Thymus (tissue), 11 donors: ENCODE data around the gene GAREM2. TPM values are rescaled to one million over a fixed set of nuclear protein-coding genes. Genes with fewer than 3 reads are reported as not detected.

Experiments
- DNase-seq, 9 donors: peaks; one replicate each; pipeline ENCODE4 v3.0.0-alpha.2; 2013; ENCODE audit warnings: low spot score in 9 of 9, low read depth in 6 of 9, missing footprints in 1 of 9
- H3K27ac ChIP-seq, 2 donors: one replicate each; pipeline ENCODE4 v1.5.1; 2013; ENCODE audit warnings: control low read depth in 1 of 2, low read depth in 1 of 2, low read length in 1 of 2, mild to moderate bottlenecking in 1 of 2, moderate library complexity in 1 of 2
- H3K27me3 ChIP-seq, 2 donors: one replicate each; pipeline ENCODE4 v1.5.1; 2013; ENCODE audit warnings: low read length in 1 of 2; ENCODE audit not compliant: control insufficient read depth in 2 of 2, insufficient read depth in 1 of 2
- H3K36me3 ChIP-seq, 2 donors: one replicate each; pipeline ENCODE4 v1.5.1; 2013; ENCODE audit warnings: low read length in 1 of 2, mild to moderate bottlenecking in 1 of 2, moderate library complexity in 1 of 2; ENCODE audit not compliant: control insufficient read depth in 2 of 2, insufficient read depth in 2 of 2
- H3K4me1 ChIP-seq, 2 donors: one replicate each; pipeline ENCODE4 v1.5.1; 2013; ENCODE audit warnings: low read length in 2 of 2; ENCODE audit not compliant: control insufficient read depth in 2 of 2, insufficient read depth in 2 of 2
- H3K4me3 ChIP-seq, 2 donors: one replicate each; pipeline ENCODE4 v1.5.1; 2013; ENCODE audit warnings: low read length in 2 of 2, control low read depth in 1 of 2, mild to moderate bottlenecking in 1 of 2
- H3K9me3 ChIP-seq, 2 donors: one replicate each; pipeline ENCODE4 v1.5.1; 2013; ENCODE audit warnings: low read length in 1 of 2, mild to moderate bottlenecking in 1 of 2; ENCODE audit not compliant: control insufficient read depth in 2 of 2, insufficient read depth in 1 of 2
- WGBS: extraction: QIAGEN DNeasy Blood & Tissue Kit; methylation state at CpG from one replicate; pipeline ENCODE4 v1.1.7; 2013; 5-methylcytosine and 5-hydroxymethylcytosine counted together
- polyA plus RNA-seq: library from polyadenylated mRNA; stranded (reverse); fragments of 200-250 nt; gene quantifications from one replicate; pipeline ENCODE4 v1.2.3, GENCODE V29; 2013
- total RNA-seq: library from RNA; stranded (reverse); fragments of 120-200 nt; gene quantifications from one replicate; pipeline ENCODE4 v1.2.4, GENCODE V29; 2013
- donor health status: healthy.

Gene GAREM2
- total and polyA plus RNA-seq, 2 donors, result 0.59 to 0.71 TPM

DNA sequence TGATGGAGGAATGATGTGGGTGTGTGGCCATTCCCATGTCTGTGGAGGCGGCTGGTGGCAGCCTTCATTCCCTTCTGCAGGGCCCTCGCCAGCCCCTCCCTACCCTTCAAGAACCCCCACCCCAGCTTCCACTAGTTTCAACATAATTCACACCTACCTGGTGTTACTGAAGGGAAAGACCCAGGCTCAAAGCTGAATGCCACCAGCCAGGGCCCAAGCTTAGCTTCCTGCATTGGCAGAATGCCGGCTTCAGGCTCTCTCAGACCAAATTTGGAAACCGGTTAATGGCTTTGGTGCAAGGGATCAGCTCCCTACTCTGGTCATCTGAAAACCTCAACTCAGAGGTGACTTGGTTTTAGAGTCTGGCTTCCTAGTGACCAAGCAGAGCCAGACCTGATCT lies 16.9 kb downstream of the GAREM2 start:
- peaks cover 0 to 4% of the 10 kb centered on the region in 2 donors for H3K4me1 ChIP-seq
- 98% methylated on average over 4 of the region's 4 CpGs for WGBS
- peaks cover 47% of the 10 kb centered on the region in 2 donors for H3K36me3 ChIP-seq
- no peak overlapping the region for H3K4me3 ChIP-seq
- peaks cover 0 to 12% of the 10 kb centered on the region in 2 donors for H3K27me3 ChIP-seq
- DNase-seq, result no peak
- no peak overlapping the region for H3K27ac ChIP-seq
- H3K9me3 ChIP-seq, result no peaks in the 10 kb centered on the region

DNA sequence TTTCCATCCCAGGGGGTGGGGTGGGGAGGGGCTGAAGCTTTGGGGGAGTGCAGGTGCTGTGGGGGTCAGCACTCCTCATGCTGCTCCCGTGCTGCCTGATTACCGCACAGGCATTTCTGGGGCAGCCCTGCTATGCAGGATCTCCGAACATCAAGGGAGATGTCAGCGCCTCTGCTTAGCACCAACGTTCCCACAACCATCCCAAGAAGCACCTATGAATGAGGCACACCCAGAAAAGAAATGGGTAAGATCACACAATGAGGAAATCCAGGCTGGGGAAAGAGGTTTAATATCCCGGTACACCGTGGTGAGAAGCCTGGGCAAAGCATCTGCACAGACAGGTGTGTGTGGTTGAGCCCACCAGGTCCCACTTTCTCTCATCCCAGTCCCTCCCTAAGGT lies 17.5 kb downstream of the GAREM2 start:
- 92% methylated on average over 7 of the region's 7 CpGs for WGBS
- Histone ChIP-seq H3K4me1 (peaks cover 0 to 4% of the 10 kb centered on the region in 2 donors), H3K27ac (no peak overlapping the region), H3K27me3 (peaks cover 0 to 8% of the 10 kb centered on the region in 2 donors), H3K9me3 (no peaks in the 10 kb centered on the region), H3K4me3 (no peak overlapping the region), H3K36me3 (peaks cover 53% of the 10 kb centered on the region in 2 donors)
- DNase-seq, result no peak

DNA sequence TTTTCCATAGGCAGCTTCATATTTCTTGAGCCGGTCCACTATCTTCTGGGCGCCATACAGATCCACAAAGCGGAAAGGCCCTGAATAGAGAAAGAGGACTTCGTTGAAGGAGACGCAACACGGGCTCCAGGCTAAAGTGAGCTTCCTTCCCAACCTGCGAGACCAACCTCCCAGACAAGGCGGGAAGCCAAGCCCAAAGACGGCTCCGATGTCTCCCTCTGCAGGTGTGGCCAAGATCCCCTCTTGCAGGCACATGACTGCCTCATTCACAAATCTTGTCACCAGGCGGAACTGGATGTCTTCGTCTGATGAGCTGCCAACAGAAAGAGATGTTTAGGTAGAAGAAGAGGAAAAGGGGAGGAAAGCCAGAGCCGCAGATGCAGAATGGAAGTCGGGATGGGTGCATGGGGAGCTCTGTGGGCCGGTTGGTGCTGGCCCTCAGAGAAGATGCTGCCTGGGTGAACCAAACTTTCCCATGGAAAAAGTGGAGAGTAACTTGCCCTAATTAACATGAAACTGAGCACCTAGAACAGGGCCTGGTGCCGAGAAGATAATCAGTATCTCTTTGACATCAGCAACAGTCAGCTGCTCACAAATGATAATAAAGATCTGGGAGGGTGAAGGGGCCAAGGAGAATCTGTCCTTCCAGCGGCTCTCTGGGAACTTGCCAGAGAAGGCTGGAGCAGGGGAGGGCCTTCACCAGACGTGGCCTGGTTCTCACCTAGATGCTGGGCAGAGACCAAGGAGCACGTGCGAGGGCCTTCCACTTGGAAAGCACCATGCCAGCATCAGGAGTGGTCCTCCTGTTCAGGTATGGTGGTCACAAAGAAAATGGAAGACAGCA lies 18.6 kb downstream of the GAREM2 start:
- 96% methylated on average over 20 of the region's 20 CpGs for WGBS

DNA sequence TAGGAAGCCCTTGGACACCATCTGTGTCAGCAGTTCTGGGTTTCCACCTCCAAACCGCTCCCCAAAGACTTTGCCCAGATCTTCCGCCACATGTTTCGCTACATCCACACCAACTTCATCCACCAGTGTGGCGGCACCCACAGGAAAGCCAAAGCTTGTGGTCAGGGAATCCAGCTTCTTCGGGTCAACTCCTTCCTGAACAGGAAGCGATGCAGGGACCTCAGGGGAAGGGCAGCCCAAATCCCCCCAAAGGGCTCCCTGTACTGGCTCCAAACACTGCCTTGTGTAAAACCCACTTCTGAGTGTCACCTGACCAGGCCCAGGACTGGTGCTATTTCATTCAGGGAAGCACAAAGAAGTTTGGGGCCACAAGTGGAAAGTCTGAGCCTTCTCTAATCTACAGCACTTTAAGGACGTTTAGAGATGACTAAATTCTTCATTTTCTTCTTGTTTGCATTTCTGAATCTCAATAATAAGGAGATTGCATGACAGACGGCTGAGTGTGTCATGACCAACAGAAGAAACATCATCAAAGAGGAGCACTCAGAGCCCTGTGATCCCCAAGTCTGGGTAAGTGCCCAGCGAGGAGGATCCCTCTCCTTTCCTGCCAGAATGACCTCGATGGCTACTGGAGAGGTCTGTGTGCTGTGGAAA lies 20.8 kb downstream of the GAREM2 start:
- Histone ChIP-seq H3K4me1 (peaks cover 0 to under 1% of the 10 kb centered on the region in 2 donors), H3K27me3 (no peaks in the 10 kb centered on the region), H3K36me3 (peaks cover 75 to 85% of the 10 kb centered on the region in 2 donors), H3K4me3 (no peak overlapping the region), H3K27ac (no peak overlapping the region), H3K9me3 (no peaks in the 10 kb centered on the region)
- DNase-seq, result no peak
- WGBS, result 92% methylated on average over 10 of the region's 10 CpGs

More for the DNA sequence above, 18.6 kb downstream of the GAREM2 start:
- H3K9me3 ChIP-seq, result no peaks in the 10 kb centered on the region
- peaks cover 59 to 64% of the 10 kb centered on the region in 2 donors for H3K36me3 ChIP-seq
- no peak overlapping the region for H3K27ac ChIP-seq
- H3K27me3 ChIP-seq, result no peaks in the 10 kb centered on the region
- peaks cover 0 to 4% of the 10 kb centered on the region in 2 donors for H3K4me1 ChIP-seq
- DNase-seq, result no peak
- H3K4me3 ChIP-seq, result no peak overlapping the region

DNA sequence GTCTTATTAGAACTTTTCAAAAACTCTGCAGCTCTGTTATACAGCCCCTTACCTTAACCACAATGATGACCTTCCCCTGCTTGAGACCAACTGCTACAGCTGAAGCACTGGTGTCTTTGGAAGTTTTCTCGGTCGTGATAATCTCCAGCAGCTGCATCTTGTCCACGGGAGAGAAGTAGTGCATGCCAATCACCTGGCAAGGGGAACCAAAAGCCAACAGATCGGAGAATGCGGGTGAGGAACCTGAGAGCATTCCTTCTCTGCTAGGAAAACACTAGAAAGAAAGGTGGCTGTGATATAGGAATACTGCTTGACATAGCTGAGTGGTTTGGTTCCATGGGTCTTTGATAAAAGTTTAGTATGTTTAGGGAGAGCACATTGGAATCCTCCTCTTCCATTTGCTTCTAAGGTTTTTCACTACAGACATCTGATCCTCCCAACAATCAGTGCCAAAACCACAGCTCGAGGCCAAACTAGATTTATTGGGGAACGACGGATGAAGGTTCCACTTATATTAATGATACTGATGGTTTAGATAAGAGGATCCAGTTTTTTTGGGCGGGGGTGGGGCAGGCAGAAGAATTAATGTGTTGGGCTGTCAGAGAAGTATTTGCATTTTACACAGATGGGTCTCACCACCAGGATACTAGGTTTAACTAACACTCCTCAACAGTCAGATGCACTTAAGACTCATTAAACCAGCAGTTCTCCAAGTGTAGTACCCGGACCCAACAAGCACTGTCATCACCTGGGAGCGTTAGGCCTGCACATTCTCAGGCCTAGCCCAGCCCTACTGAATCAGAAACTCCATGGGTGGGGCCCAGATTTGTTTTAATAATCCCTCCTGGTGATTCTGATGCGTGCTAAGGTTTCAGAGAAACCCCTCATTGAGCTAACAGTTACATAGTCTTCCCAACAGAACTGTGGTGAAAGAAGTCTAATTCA lies 22.4 kb downstream of the GAREM2 start:
- no peak for DNase-seq
- H3K4me1 ChIP-seq, result no peaks in the 10 kb centered on the region
- no peak overlapping the region for H3K4me3 ChIP-seq
- 96% methylated on average over 12 of the region's 12 CpGs for WGBS
- H3K36me3 ChIP-seq, result peaks cover 83 to 95% of the 10 kb centered on the region in 2 donors
- H3K27me3 ChIP-seq, result no peaks in the 10 kb centered on the region
- no peaks in the 10 kb centered on the region for H3K9me3 ChIP-seq
- no peak overlapping the region for H3K27ac ChIP-seq

DNA sequence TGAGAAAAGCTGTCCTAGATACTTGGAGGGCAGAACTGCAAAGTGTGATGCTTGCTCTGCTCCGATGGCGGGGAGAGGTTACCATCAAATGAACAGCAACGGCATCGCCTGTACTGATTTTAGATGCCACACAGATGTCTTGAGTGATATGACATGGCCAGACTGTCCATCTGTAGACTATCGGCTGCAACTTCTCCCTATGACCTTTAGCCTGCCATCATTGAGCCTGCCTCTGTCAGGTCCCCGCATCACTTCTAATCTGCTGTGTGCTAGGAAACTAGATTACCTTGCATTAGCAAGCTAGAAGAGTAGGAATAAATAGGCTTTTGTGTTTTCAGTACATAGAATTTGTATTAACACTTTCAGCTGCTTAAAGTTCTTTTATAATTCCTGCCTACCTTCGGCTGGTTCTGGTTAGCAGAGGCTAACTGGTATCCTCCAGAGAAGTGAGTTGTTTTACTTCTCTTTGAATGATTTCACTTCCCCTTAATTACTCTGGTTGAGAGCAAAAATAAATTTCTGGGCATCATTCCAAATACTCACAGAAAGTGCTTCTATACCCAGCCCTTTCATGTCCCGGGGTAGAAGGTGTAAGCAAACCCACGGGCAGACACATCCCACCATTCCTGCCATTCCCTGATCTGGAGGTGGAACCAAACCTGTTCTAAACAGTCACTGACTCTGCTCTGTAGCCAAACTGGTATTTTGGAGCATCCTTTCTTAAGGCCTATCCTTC lies 24.0 kb downstream of the GAREM2 start:
- DNase-seq, result no peak
- Histone ChIP-seq H3K27ac (no peak overlapping the region), H3K4me3 (no peak overlapping the region), H3K9me3 (no peaks in the 10 kb centered on the region), H3K36me3 (peaks cover 78 to 91% of the 10 kb centered on the region in 2 donors), H3K27me3 (no peaks in the 10 kb centered on the region), H3K4me1 (no peaks in the 10 kb centered on the region)
- WGBS, result 87% methylated on average over 9 of the region's 9 CpGs

DNA sequence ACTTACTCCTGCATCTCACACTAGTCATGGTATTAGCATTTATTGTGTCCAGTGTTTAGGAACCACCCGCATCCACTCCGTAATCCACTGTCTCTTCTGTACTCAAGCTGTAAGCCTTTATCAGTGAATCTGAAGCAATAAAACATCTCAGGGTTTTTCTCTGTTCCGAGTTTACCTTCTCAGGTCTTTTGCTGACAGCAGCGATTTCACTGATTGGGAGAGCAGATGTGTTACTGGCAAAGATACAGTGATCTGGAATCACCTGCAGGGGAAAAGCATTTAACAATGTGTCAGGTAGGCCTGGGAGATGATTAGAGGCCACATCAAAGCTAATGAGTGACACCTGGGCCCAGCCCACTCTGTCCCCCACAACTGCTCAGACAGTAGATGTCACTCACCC lies 24.6 kb downstream of the GAREM2 start:
- H3K4me3 ChIP-seq, result no peak overlapping the region
- H3K36me3 ChIP-seq, result peaks cover 73 to 90% of the 10 kb centered on the region in 2 donors
- DNase-seq, result no peak
- no peaks in the 10 kb centered on the region for H3K27me3 ChIP-seq
- no peaks in the 10 kb centered on the region for H3K4me1 ChIP-seq
- 98% methylated on average over 4 of the region's 4 CpGs for WGBS
- H3K27ac ChIP-seq, result no peak overlapping the region
- H3K9me3 ChIP-seq, result no peaks in the 10 kb centered on the region

DNA sequence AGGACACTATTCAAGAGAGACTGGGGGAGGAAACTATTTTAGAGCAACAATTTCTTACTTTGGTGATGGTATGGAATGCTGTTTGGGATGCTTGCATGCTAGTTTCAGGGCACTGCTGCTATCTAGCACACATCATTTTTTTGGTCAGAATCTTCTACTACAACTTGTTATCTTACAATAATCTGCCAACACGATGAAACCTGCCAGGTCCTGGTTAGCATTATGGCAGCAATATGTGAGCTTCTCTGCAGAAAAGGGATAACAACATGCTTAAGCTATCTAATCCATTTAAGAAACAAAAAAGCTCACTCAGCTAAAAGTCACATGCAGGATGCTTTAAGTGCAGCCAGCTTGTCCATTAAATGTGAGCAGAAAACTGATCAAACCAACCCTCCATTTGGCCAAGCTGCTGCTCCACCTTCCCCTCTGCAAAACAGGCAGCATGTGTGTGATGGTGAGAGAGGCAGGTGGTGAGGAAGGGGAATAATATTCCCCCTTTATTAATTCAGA lies 30.1 kb downstream of the GAREM2 start:
- DNase-seq, result no peak
- Histone ChIP-seq H3K9me3 (no peaks in the 10 kb centered on the region), H3K4me1 (no peaks in the 10 kb centered on the region), H3K27me3 (no peaks in the 10 kb centered on the region), H3K27ac (no peak overlapping the region), H3K4me3 (no peak overlapping the region), H3K36me3 (peaks cover 37 to 60% of the 10 kb centered on the region in 2 donors)
- WGBS, result 85% methylated on average over 1 of the region's 1 CpG
